ENCODE data around the gene TMEM231.
"Not testable (repeated sequence)": the region's sequence is repeated elsewhere in the genome, so short reads cannot be mapped to it uniquely, and the experiment has no call there.

DNA sequence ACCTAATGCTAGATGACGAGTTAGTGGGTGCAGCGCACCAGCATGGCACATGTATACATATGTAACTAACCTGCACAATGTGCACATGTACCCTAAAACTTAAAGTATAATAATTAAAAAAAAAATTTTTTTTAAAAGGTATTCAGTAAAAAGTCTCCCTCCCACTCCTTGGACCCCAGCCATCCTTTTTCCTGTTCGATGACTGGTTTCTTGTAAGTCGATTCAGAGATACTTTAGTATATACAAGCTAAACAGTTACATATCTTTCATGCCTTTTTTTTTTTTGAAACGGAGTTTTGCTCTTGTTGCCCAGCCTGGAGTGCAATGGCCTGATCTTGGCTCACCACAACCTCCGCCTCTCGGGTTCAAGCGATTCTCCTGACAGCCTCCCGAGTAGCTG, 35.9 kb upstream of the TMEM231 start:
- TF ChIP-seq CTCF (conservative IDR thresholded peaks at IDR 0.05; ENCODE audit: low read depth, low read length); EZH2 (IDR thresholded peaks at IDR 0.05; ENCODE audit: borderline replicate concordance, low read depth, low read length, poor library complexity, severe bottlenecking): not testable (repeated sequence)

Measured in A673 (cell line).